NAMALWA (cell line): ENCODE data around the gene RARS1.

Experiments used
- DNase-seq: peaks from one replicate; pipeline ENCODE4 v3.0.0-alpha.2; 2015; ENCODE audit warnings: low spot score

The RARS1 gene

DNA sequence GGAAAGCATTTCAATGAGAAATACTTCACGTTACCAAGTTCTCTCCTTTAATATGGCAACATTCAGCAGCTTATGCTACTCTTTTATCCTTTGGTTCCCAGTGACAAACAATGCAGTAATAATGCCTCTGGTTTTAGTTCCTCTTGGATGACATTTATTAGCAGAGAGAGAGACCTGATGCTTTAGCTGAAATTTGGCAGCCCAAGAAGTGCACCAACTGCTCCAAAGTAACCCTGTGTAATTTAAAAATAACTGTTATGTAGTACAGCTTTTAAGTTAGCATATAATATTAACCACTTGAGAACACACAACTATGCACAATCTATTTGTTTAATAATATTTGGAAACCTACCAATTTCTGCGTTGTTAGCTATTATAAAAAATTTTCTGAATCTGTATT, 71.1 kb downstream of the RARS1 start:
- no peak for DNase-seq

- DNase-seq, result no peak
These were observed 76.0 kb downstream of the RARS1 start for GRCh38 chr5:168562279-168562678.

- no peak for DNase-seq
These were observed 77.7 kb downstream of the RARS1 start for GRCh38 chr5:168563959-168564358.

DNA sequence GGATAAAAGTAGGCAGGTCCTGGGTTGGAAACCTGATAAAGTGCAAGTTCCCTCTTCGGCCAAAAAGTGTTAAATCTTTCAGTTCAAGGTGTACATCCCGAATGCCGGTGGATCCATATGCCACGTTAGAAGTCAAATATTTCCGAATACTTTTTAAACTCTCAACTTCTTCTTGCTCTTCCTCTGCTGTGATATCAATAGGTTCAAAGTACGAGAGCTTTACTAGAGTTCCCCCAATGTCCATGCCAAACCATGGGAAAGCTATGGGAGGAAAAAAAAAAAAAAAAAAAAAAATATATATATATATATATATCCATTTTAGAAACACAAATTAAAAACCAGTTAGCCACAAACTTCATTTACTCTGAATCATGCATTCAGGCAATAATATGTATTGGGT, 82.5 kb downstream of the RARS1 start:
- DNase-seq, result no peak
